Osteoblast (primary cell): Measurements from ENCODE around the gene NCEH1. TPM values are rescaled to one million over a fixed set of nuclear protein-coding genes. Genes with fewer than 3 reads are reported as not detected.

ENCODE experiments used
- DNase-seq: peaks from one replicate; pipeline ENCODE4 v3.0.0; 2011; ENCODE audit warnings: low spot score, mixed read lengths; ENCODE audit not compliant: insufficient read length; ENCODE audit errors: missing footprints
- H2AFZ ChIP-seq: 2 replicates; pipeline ENCODE4 v1.6.0; 2011; ENCODE audit warnings: mild to moderate bottlenecking, low read length
- H3K27ac ChIP-seq: 2 replicates; pipeline ENCODE4 v1.5.1; 2011; ENCODE audit warnings: mild to moderate bottlenecking, low read depth, low read length, moderate library complexity
- H3K27me3 ChIP-seq: 2 replicates; pipeline ENCODE4 v1.6.0; 2012; ENCODE audit warnings: mild to moderate bottlenecking, control low read depth, inconsistent platforms, low read length, moderate library complexity; ENCODE audit not compliant: insufficient read depth
- H3K36me3 ChIP-seq: 2 replicates; pipeline ENCODE4 v1.5.1; 2011; ENCODE audit warnings: mild to moderate bottlenecking, low read length, control low read depth, moderate library complexity; ENCODE audit not compliant: insufficient read depth
- H3K4me1 ChIP-seq: 2 replicates; pipeline ENCODE4 v1.5.1; 2011; ENCODE audit warnings: mild to moderate bottlenecking, low read length, control low read depth, moderate library complexity; ENCODE audit not compliant: insufficient read depth
- H3K4me2 ChIP-seq: 2 replicates; pipeline ENCODE4 v1.6.0; 2011; ENCODE audit warnings: mild to moderate bottlenecking, low read length; ENCODE audit not compliant: insufficient read depth
- H3K4me3 ChIP-seq: fragments of 200-600 bp; sonication (generic); 3 replicates; pipeline ENCODE4 v1.5.1; 2012; ENCODE audit warnings: mild to moderate bottlenecking, low read length, inconsistent platforms; ENCODE audit not compliant: insufficient read depth
- H3K79me2 ChIP-seq: 2 replicates; pipeline ENCODE4 v1.6.0; 2012; ENCODE audit warnings: mild to moderate bottlenecking, low read length, control low read depth, inconsistent platforms; ENCODE audit not compliant: insufficient read depth
- H3K9me3 ChIP-seq: 2 replicates; pipeline ENCODE4 v1.5.1; 2011; ENCODE audit warnings: low read depth, low read length, control low read depth
- H4K20me1 ChIP-seq: 2 replicates; pipeline ENCODE4 v1.6.0; 2012; ENCODE audit warnings: mild to moderate bottlenecking, low read length, control low read depth; ENCODE audit not compliant: insufficient read depth
- CTCF ChIP-seq: IDR thresholded peaks from 2 replicates; pipeline ENCODE4 v1.5.1; 2011; ENCODE audit warnings: mild to moderate bottlenecking, low read depth, low read length, moderate library complexity; ENCODE audit errors: extremely low read depth
- total RNA-seq: library from RNA; depleted of rRNA; stranded (reverse); fragments of >200 nt; gene quantifications from 2 replicates; pipeline ENCODE4 v1.2.3, GENCODE V29; 2012

Gene NCEH1
- total RNA-seq, 1 donor = 10.9 TPM

DNA sequence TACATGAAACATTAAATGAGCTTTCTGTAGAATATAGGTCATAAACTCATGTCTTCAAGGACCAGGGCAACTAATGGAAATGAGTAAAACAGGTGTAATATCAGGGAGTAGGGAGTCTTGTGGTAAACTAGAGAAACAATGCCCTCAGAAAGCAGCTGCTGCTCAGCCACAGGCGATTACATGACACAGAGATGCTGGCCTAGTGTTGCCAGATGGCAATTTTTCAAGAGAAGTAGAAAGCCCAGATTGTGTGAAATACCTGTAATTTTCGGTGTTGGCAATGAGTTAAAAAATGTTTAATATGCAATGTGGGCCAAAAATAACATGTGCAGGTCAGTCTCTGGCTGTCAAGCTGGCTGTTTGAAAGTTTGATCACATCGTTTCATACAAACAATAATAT, 23.4 kb downstream of the NCEH1 start:
- H3K4me1 ChIP-seq = peaks cover 22% of the 10 kb centered on the region
- H4K20me1 ChIP-seq = no peaks in the 10 kb centered on the region
- DNase-seq = peak; percentile 3
- no peak overlapping the region for H3K27ac ChIP-seq
- no peak for TF ChIP-seq CTCF
- no peak overlapping the region for H3K4me2 ChIP-seq
- peaks cover 3% of the 10 kb centered on the region for H3K36me3 ChIP-seq
- H3K4me3 ChIP-seq = no peak overlapping the region
- H3K79me2 ChIP-seq = peaks cover 82% of the 10 kb centered on the region
- no peaks in the 10 kb centered on the region for H3K27me3 ChIP-seq
- H3K9me3 ChIP-seq = no peaks in the 10 kb centered on the region
- no peak overlapping the region for H2AFZ ChIP-seq

GRCh38 chr3:172685331-172686214, 25.3 kb downstream of the NCEH1 start:
- Histone ChIP-seq H3K79me2 (peaks cover 86% of the 10 kb centered on the region), H3K27ac (peak overlapping the region; percentile 59)

GRCh38 chr3:172680684-172681083, 30.2 kb downstream of the NCEH1 start:
- Histone ChIP-seq H3K79me2 (peaks cover 87% of the 10 kb centered on the region), H3K4me3 (no peak overlapping the region)
- peak; percentile 79 for DNase-seq

More at GRCh38 chr3:172685331-172686214, 25.3 kb downstream of the NCEH1 start:
- Histone ChIP-seq H3K4me2 (peak overlapping the region; percentile 39), H3K4me1 (peaks cover 26% of the 10 kb centered on the region), H3K9me3 (no peaks in the 10 kb centered on the region), H3K4me3 (no peak overlapping the region), H4K20me1 (no peaks in the 10 kb centered on the region), H2AFZ (no peak overlapping the region), H3K27me3 (no peaks in the 10 kb centered on the region), H3K36me3 (peaks cover 8% of the 10 kb centered on the region)
- no peak for TF ChIP-seq CTCF
- peak; percentile 92 for DNase-seq

More at GRCh38 chr3:172680684-172681083, 30.2 kb downstream of the NCEH1 start:
- peaks cover 35% of the 10 kb centered on the region for H3K4me1 ChIP-seq
- H3K9me3 ChIP-seq = no peaks in the 10 kb centered on the region
- H4K20me1 ChIP-seq = no peaks in the 10 kb centered on the region
- no peaks in the 10 kb centered on the region for H3K27me3 ChIP-seq
- peak overlapping the region; percentile 23 for H3K27ac ChIP-seq
- H2AFZ ChIP-seq = no peak overlapping the region
- no peak for TF ChIP-seq CTCF
- peak overlapping the region; percentile 19 for H3K4me2 ChIP-seq
- peaks cover 8% of the 10 kb centered on the region for H3K36me3 ChIP-seq
